ENCODE data around the gene NAV3.
"Not testable (repeated sequence)": the region's sequence is repeated elsewhere in the genome, so short reads cannot be mapped to it uniquely, and the experiment has no call there.

Gene NAV3

GRCh38 chr12:78249578-78249977 is 418.9 kb downstream of the NAV3 start:
- no peak overlapping the region for H3K9ac ChIP-seq (ENCODE audit: low read length)
- no peaks in the 10 kb centered on the region for H3K9me2 ChIP-seq (replicated peaks; ENCODE audit: insufficient read depth, low read length)
- no peaks in the 10 kb centered on the region for H3F3A ChIP-seq (ENCODE audit: insufficient read depth, low read length)
- H2AFZ ChIP-seq (ENCODE audit: low read length): no peak overlapping the region
- no peaks in the 10 kb centered on the region for H3K27me3 ChIP-seq (replicated peaks; ENCODE audit: insufficient read depth, low read length)
- no peak overlapping the region for H3K27ac ChIP-seq (ENCODE audit: low read length)
- no peak overlapping the region for H3K4me3 ChIP-seq (ENCODE audit: low read length)
- TF ChIP-seq EZH2 (optimal IDR thresholded peaks at IDR 0.05; ENCODE audit: low read depth, low read length) (no peak), EZH2phosphoT487 (IDR thresholded peaks at IDR 0.05; ENCODE audit: low read length) (no peak), CTCF (IDR thresholded peaks at IDR 0.05; ENCODE audit: low read length) (no peak)
- H3K9me3 ChIP-seq (replicated peaks; ENCODE audit: insufficient read depth, low read length): no peaks in the 10 kb centered on the region
- H4K20me1 ChIP-seq (ENCODE audit: insufficient read depth, low read length): no peaks in the 10 kb centered on the region
- H3K36me3 ChIP-seq (replicated peaks; ENCODE audit: insufficient read depth, low read length): no peaks in the 10 kb centered on the region
- H3K4me2 ChIP-seq (ENCODE audit: low read depth, low read length): no peak overlapping the region
- no peaks in the 10 kb centered on the region for H3K79me2 ChIP-seq (ENCODE audit: low read length)
- H3K4me1 ChIP-seq (ENCODE audit: low read length): no peaks in the 10 kb centered on the region
- DNase-seq: no peak

- not testable (repeated sequence) for H3K4me3 ChIP-seq (ENCODE audit: low read length); H3K9me2 ChIP-seq (replicated peaks; ENCODE audit: insufficient read depth, low read length); H3K9ac ChIP-seq (ENCODE audit: low read length); H3K4me2 ChIP-seq (ENCODE audit: low read depth, low read length); H4K20me1 ChIP-seq (ENCODE audit: insufficient read depth, low read length); H3K79me2 ChIP-seq (ENCODE audit: low read length); H3K9me3 ChIP-seq (replicated peaks; ENCODE audit: insufficient read depth, low read length); H3K36me3 ChIP-seq (replicated peaks; ENCODE audit: insufficient read depth, low read length); H3K27me3 ChIP-seq (replicated peaks; ENCODE audit: insufficient read depth, low read length); H3K27ac ChIP-seq (ENCODE audit: low read length); H3F3A ChIP-seq (ENCODE audit: insufficient read depth, low read length); DNase-seq; H2AFZ ChIP-seq (ENCODE audit: low read length); H3K4me1 ChIP-seq (ENCODE audit: low read length)
Observed at GRCh38 chr12:78257662-78258061, 427.0 kb downstream of the NAV3 start.

- Histone ChIP-seq H3K79me2 (ENCODE audit: low read length) (no peaks in the 10 kb centered on the region), H3K27ac (ENCODE audit: low read length) (no peak overlapping the region), H2AFZ (ENCODE audit: low read length) (no peak overlapping the region), H3K27me3 (replicated peaks; ENCODE audit: insufficient read depth, low read length) (no peaks in the 10 kb centered on the region), H3K4me1 (ENCODE audit: low read length) (no peaks in the 10 kb centered on the region), H3K4me2 (ENCODE audit: low read depth, low read length) (no peak overlapping the region), H3K9me2 (replicated peaks; ENCODE audit: insufficient read depth, low read length) (no peaks in the 10 kb centered on the region), H3K4me3 (ENCODE audit: low read length) (no peak overlapping the region), H3K9ac (ENCODE audit: low read length) (no peak overlapping the region), H3K9me3 (replicated peaks; ENCODE audit: insufficient read depth, low read length) (no peaks in the 10 kb centered on the region), H3F3A (ENCODE audit: insufficient read depth, low read length) (no peaks in the 10 kb centered on the region), H3K36me3 (replicated peaks; ENCODE audit: insufficient read depth, low read length) (no peaks in the 10 kb centered on the region), H4K20me1 (ENCODE audit: insufficient read depth, low read length) (no peaks in the 10 kb centered on the region)
- TF ChIP-seq EZH2 (optimal IDR thresholded peaks at IDR 0.05; ENCODE audit: low read depth, low read length) (no peak), EZH2phosphoT487 (IDR thresholded peaks at IDR 0.05; ENCODE audit: low read length) (no peak), CTCF (IDR thresholded peaks at IDR 0.05; ENCODE audit: low read length) (no peak)
- DNase-seq: no peak
Observed at GRCh38 chr12:78260976-78261375, 430.3 kb downstream of the NAV3 start.

GRCh38 chr12:78261901-78262300 is 431.2 kb downstream of the NAV3 start:
- Histone ChIP-seq H3K27ac (ENCODE audit: low read length) (no peak overlapping the region), H3K79me2 (ENCODE audit: low read length) (no peaks in the 10 kb centered on the region), H3K27me3 (replicated peaks; ENCODE audit: insufficient read depth, low read length) (no peaks in the 10 kb centered on the region), H3K9ac (ENCODE audit: low read length) (no peak overlapping the region), H3K9me3 (replicated peaks; ENCODE audit: insufficient read depth, low read length) (no peaks in the 10 kb centered on the region), H3K4me3 (ENCODE audit: low read length) (no peak overlapping the region), H3K36me3 (replicated peaks; ENCODE audit: insufficient read depth, low read length) (no peaks in the 10 kb centered on the region), H3K4me1 (ENCODE audit: low read length) (no peaks in the 10 kb centered on the region), H4K20me1 (ENCODE audit: insufficient read depth, low read length) (no peaks in the 10 kb centered on the region), H2AFZ (ENCODE audit: low read length) (no peak overlapping the region), H3K4me2 (ENCODE audit: low read depth, low read length) (no peak overlapping the region), H3F3A (ENCODE audit: insufficient read depth, low read length) (no peaks in the 10 kb centered on the region), H3K9me2 (replicated peaks; ENCODE audit: insufficient read depth, low read length) (no peaks in the 10 kb centered on the region)
- no peak for DNase-seq
- TF ChIP-seq EZH2phosphoT487 (IDR thresholded peaks at IDR 0.05; ENCODE audit: low read length) (no peak), EZH2 (optimal IDR thresholded peaks at IDR 0.05; ENCODE audit: low read depth, low read length) (no peak), CTCF (IDR thresholded peaks at IDR 0.05; ENCODE audit: low read length) (no peak)
